ENCODE data around the gene CMTR2. TPM values are rescaled to one million over a fixed set of nuclear protein-coding genes. Genes with fewer than 3 reads are reported as not detected.
A peak's percentile ranks its signal among the peaks of the same experiment; 100 is the strongest.

The CMTR2 gene
- total RNA-seq, 1 experiment from 2014 or later, result 13.4 TPM

DNA sequence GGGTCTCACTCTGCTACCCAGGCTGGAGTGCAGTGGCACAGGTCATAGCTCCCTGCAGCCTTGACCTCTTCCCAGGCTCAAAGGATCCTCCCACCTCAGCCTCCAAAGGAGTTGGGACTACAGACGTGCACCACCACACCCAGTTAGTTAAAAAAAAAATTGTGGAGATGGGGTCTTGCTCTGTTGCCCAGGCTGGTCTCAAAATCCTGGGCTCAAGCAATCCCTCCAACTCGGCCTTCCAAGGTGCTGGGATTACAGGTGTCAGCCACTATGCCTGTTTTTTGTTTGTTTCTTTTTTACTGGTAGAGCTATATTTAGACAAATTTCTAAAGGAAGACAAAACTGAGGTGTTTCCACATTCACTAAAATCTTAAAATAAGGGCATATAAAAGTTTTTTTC is 1.7 kb downstream of the CMTR2 start:
- no peak overlapping the region for H3K27ac Mint-ChIP-seq
- 0 out of 2 replicates have a peak, but pooled peaks have one; percentile 8 for TF ChIP-seq ZNF121 (CRISPR knock-in tag; IDR thresholded peaks at IDR 0.05)
- no peak for TF ChIP-seq ZNF512 (CRISPR knock-in tag; IDR thresholded peaks at IDR 0.05; ENCODE audit: borderline replicate concordance)
- H3K4me1 Mint-ChIP-seq, result peaks cover 17% of the 10 kb centered on the region
- CTCF ChIA-PET, result no interaction called here
- POLR2A ChIA-PET, result no interaction called here
- no peaks in the 10 kb centered on the region for H3K9me3 Mint-ChIP-seq
- no peak overlapping the region for H3K4me3 Mint-ChIP-seq
- H3K27me3 Mint-ChIP-seq (ENCODE audit: low read depth), result peaks cover 3% of the 10 kb centered on the region
- no peak for DNase-seq (ENCODE audit: low spot score)
- no peak for ATAC-seq
- peaks cover 31% of the 10 kb centered on the region for H3K36me3 Mint-ChIP-seq

GRCh38 chr16:71283612-71284011 is 5.6 kb downstream of the CMTR2 start:
- H3K9me3 Mint-ChIP-seq, result no peaks in the 10 kb centered on the region
- no peak for ATAC-seq
- H3K4me3 Mint-ChIP-seq, result no peak overlapping the region

More at GRCh38 chr16:71283612-71284011, 5.6 kb downstream of the CMTR2 start:
- no peaks in the 10 kb centered on the region for H3K27me3 Mint-ChIP-seq (ENCODE audit: low read depth)
- DNase-seq (ENCODE audit: low spot score), result no peak
- H3K27ac Mint-ChIP-seq, result no peak overlapping the region
- no peak for TF ChIP-seq OVOL2 (CRISPR knock-in tag; IDR thresholded peaks at IDR 0.05; ENCODE audit: borderline replicate concordance)
- TF ChIP-seq, protein P1, sequence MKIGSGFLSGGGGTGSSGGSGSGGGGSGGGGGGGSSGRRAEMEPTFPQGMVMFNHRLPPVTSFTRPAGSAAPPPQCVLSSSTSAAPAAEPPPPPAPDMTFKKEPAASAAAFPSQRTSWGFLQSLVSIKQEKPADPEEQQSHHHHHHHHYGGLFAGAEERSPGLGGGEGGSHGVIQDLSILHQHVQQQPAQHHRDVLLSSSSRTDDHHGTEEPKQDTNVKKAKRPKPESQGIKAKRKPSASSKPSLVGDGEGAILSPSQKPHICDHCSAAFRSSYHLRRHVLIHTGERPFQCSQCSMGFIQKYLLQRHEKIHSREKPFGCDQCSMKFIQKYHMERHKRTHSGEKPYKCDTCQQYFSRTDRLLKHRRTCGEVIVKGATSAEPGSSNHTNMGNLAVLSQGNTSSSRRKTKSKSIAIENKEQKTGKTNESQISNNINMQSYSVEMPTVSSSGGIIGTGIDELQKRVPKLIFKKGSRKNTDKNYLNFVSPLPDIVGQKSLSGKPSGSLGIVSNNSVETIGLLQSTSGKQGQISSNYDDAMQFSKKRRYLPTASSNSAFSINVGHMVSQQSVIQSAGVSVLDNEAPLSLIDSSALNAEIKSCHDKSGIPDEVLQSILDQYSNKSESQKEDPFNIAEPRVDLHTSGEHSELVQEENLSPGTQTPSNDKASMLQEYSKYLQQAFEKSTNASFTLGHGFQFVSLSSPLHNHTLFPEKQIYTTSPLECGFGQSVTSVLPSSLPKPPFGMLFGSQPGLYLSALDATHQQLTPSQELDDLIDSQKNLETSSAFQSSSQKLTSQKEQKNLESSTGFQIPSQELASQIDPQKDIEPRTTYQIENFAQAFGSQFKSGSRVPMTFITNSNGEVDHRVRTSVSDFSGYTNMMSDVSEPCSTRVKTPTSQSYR (CRISPR knock-in tag; IDR thresholded peaks at IDR 0.05), result no peak
- no peak for TF ChIP-seq ZNF532 (CRISPR knock-in tag; IDR thresholded peaks at IDR 0.05; ENCODE audit: borderline replicate concordance)
- no peak for TF ChIP-seq PRDM15 (CRISPR knock-in tag; IDR thresholded peaks at IDR 0.05)
- TF ChIP-seq, protein P2, sequence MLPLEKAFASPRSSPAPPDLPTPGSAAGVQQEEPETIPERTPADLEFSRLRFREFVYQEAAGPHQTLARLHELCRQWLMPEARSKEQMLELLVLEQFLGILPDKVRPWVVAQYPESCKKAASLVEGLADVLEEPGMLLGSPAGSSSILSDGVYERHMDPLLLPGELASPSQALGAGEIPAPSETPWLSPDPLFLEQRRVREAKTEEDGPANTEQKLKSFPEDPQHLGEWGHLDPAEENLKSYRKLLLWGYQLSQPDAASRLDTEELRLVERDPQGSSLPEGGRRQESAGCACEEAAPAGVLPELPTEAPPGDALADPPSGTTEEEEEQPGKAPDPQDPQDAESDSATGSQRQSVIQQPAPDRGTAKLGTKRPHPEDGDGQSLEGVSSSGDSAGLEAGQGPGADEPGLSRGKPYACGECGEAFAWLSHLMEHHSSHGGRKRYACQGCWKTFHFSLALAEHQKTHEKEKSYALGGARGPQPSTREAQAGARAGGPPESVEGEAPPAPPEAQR (CRISPR knock-in tag; IDR thresholded peaks at IDR 0.05), result no peak
- no peak for TF ChIP-seq E2F5 (CRISPR knock-in tag; IDR thresholded peaks at IDR 0.05)
- ChIA-PET CTCF (interaction anchor here (1.4 kb wide), 1 partner anchor 28 kb away, joined by 3 read pairs; no protein-coding TSS in a partner anchor), POLR2A (no interaction called here)
- peaks cover 31% of the 10 kb centered on the region for H3K36me3 Mint-ChIP-seq
- peaks cover 11% of the 10 kb centered on the region for H3K4me1 Mint-ChIP-seq

Measured in WTC11 (cell line).